GM18867 (cell line): Measurements from ENCODE around the gene CNTFR.

Source experiments
- ATAC-seq: cut with Tn5 transposase; IDR thresholded peaks from one replicate; pipeline ENCODE4 v1.9.1; 2021; ENCODE audit warnings: mild to moderate bottlenecking, moderate library complexity; ENCODE audit not compliant: unreplicated experiment

The CNTFR gene

GRCh38 chr9:34573599-34574325 lies 15.8 kb downstream of the CNTFR start:
- ATAC-seq = no peak

GRCh38 chr9:34572628-34573027 lies 16.9 kb downstream of the CNTFR start:
- ATAC-seq = no peak

GRCh38 chr9:34572092-34572491 lies 17.4 kb downstream of the CNTFR start:
- ATAC-seq = no peak

GRCh38 chr9:34571481-34571810 lies 18.1 kb downstream of the CNTFR start:
- ATAC-seq = no peak

- no peak for ATAC-seq
Measured at GRCh38 chr9:34570809-34571480, 18.6 kb downstream of the CNTFR start.

DNA sequence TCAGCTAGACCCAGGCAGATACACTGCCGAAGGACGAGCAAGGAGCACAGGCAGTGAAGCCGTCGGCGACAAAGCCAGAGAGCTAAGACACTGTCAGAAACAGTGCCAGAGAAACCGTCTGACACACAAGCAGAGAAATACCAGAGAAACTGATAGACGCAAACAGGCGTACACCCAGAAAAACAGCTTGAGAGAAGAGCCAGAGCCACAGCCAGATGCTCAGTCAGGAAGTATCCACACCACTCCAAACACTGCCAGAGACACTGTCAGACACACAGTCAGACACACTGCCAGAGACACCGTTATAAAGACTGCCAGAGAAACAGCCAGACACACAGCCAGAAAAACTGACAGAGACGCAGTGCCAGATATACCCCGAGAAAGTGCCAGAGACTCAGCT lies 19.1 kb downstream of the CNTFR start:
- no peak for ATAC-seq

DNA sequence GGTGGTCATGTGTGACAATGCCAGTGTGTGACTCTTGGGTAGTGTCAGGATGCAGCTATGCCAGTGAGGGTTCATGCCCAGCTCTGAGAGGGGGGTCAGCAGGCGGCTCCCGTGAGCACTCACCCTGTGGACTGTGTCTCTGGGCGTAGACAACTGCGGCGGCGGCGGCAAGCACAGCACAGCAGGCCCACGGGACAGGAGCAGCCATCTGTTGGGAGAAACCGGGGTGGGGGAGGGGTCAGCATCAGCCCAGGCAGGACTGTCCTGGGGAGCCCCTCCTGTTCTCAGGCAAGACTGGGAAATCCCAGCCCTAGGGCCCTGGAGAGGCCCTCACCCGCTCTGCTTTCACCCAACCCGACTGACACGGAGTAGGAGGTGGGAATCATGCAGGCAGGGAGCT lies 20.8 kb downstream of the CNTFR start:
- ATAC-seq = no peak

DNA sequence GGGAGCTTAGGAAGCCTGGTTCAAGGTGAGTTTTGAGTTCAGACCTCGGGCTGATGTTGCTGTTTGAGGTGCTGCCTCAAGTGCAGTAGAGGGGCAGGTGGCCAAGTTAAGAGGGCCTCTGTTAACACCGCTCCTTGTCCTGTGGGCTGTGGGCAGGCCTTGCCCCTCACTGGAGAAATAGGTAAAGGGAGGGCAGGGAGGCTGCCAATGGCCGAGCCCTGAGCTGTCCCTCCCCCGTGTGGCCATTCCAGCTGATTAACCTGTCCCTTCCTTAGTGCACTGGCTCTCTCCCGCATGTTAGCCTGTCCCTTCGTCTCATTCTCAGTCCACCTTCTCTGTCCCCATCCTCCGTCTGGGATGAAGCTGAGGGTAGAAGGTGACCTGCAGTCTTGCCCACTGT lies 21.4 kb downstream of the CNTFR start:
- no peak for ATAC-seq

DNA sequence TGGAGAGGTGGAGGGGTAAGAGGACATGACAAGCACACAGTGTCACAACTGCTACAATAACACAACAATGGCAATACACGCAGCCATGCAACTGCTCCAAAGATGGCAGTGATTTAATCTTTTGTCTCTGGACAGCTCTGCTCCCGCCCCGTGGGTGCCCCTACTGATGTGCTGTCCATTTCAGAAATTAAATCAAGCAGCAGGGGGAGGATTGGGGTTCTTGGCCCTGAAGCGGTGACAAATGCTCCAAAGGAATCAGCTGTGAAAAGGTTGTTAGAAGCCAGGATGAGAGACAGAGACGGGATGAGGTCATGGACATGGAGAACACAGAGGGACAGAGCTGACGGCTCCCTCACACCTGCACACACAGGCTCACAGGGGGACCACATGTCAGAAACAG lies 22.6 kb downstream of the CNTFR start:
- ATAC-seq = no peak

DNA sequence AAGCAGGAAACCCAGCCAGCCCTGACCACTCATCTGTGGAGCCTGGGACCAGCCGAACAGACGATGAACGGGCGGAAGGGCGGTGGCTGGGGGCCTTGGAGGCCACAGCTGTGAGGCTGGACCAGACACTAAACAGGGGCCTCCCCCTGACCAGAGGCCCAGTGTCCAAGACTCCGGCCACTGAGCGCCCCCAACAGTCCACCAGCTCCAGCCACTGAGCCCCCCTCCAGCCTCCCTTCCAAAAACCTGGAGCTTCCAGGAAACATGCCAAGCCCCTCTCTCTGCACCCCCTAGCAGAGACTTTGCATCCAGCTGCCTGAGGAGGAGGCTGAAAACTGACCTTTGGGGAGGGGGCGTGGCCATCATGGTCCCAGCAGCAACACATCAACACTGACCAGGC lies 23.2 kb downstream of the CNTFR start:
- ATAC-seq = no peak

GRCh38 chr9:34565856-34566255 lies 23.7 kb downstream of the CNTFR start:
- ATAC-seq = no peak

GRCh38 chr9:34564617-34565016 lies 24.9 kb downstream of the CNTFR start:
- ATAC-seq = no peak

DNA sequence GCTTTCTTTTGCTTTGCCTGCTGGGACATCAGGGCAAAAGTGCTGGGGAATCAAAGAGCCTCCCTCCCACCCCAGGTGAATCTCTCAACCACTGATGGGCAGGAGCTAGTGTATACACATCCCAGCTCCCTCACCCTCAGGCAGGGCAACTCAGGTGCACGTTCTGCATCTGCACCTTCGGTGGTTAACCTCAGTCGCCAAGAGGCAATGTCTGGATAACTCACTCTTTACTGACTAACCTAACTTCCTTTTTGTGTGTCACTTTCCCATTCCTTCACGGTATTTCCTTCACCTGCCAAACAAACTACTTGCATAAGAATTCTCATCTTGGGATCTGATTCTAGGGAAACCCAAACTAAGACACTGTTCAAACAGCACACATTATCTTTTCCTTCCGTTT lies 26.3 kb downstream of the CNTFR start:
- no peak for ATAC-seq

GRCh38 chr9:34562135-34562745 lies 27.3 kb downstream of the CNTFR start:
- ATAC-seq = no peak

- no peak for ATAC-seq
Measured at GRCh38 chr9:34560599-34561214, 28.8 kb downstream of the CNTFR start.

- ATAC-seq = no peak
Measured at GRCh38 chr9:34559624-34560455, 29.7 kb downstream of the CNTFR start.

- ATAC-seq = no peak
Measured at GRCh38 chr9:34558919-34559623, 30.5 kb downstream of the CNTFR start.

DNA sequence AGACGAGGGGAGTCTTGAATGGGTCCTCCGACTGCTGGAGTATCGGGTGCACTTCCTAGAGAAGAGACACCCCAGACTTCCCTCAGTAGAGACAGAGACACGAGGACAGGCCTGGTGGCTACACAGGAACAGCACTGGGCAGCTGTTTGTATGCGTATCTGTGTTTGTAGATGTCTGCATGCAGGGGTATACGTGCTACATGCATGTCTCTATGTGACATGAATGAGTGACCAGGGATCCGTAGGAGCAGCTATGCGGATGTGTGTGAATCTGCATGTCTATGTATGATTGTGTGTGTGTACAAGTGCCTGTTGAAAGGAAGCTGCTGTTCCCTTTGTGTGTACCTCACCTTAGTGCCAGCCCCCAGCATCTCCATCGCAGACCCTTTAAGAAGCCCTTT lies 31.2 kb downstream of the CNTFR start:
- no peak for ATAC-seq

GRCh38 chr9:34557426-34558321 lies 31.9 kb downstream of the CNTFR start:
- ATAC-seq = no peak
